Neural progenitor cell (in vitro differentiated cells): ENCODE data around the gene TSPAN11. TPM values are rescaled to one million over a fixed set of nuclear protein-coding genes. Genes with fewer than 3 reads are reported as not detected.
"Not testable (repeated sequence)": the region's sequence is repeated elsewhere in the genome, so short reads cannot be mapped to it uniquely, and the experiment has no call there.

ENCODE experiments used
- DNase-seq: peaks from one replicate; pipeline ENCODE4 v3.0.0-alpha.2; 2016; ENCODE audit warnings: low spot score
- H2AFZ ChIP-seq: fragments of 200-600 bp; sonication (generic); replicated peaks from 2 replicates; pipeline ENCODE4 v1.6.1; 2016; ENCODE audit warnings: antibody characterized with exemption
- H3F3A ChIP-seq: fragments of 200-600 bp; sonication (generic); 2 replicates; pipeline ENCODE4 v1.6.1; 2016; ENCODE audit warnings: antibody characterized with exemption, low read depth
- H3K27ac ChIP-seq: fragments of 200-600 bp; sonication (generic); 2 replicates; pipeline ENCODE4 v1.5.1; 2016; ENCODE audit warnings: mild to moderate bottlenecking
- H3K27me3 ChIP-seq: fragments of 200-600 bp; sonication (generic); 2 replicates; pipeline ENCODE4 v1.6.1; 2016; ENCODE audit warnings: mild to moderate bottlenecking, moderate library complexity
- H3K36me3 ChIP-seq: fragments of 200-600 bp; sonication (generic); 2 replicates; pipeline ENCODE4 v1.5.1; 2016
- H3K4me1 ChIP-seq: fragments of 200-600 bp; sonication (generic); 2 replicates; pipeline ENCODE4 v1.6.1; 2016; ENCODE audit warnings: mixed run types
- H3K4me2 ChIP-seq: fragments of 200-600 bp; sonication (generic); 2 replicates; pipeline ENCODE4 v1.6.1; 2016
- H3K4me3 ChIP-seq: fragments of 200-600 bp; sonication (generic); 2 replicates; pipeline ENCODE4 v1.5.1; 2016
- H3K79me2 ChIP-seq: fragments of 200-600 bp; sonication (generic); 2 replicates; pipeline ENCODE4 v1.6.1; 2016; ENCODE audit warnings: low read depth
- H3K9ac ChIP-seq: fragments of 200-600 bp; sonication (generic); 2 replicates; pipeline ENCODE4 v1.6.1; 2016
- H3K9me3 ChIP-seq: fragments of 200-600 bp; sonication (generic); 2 replicates; pipeline ENCODE4 v1.5.1; 2016; ENCODE audit warnings: low read depth
- H4K20me1 ChIP-seq: fragments of 200-600 bp; sonication (generic); 2 replicates; pipeline ENCODE4 v1.6.1; 2016; ENCODE audit warnings: low read depth
- H3K27ac Mint-ChIP-seq: 3 replicates; pipeline ENCODE4 v1.8.0; 2021; ENCODE audit warnings: mixed read lengths
- H3K27me3 Mint-ChIP-seq: 2 replicates; pipeline ENCODE4 v1.8.0; 2022; ENCODE audit warnings: low read depth, mild to moderate bottlenecking, inconsistent platforms, moderate library complexity, mixed read lengths; ENCODE audit not compliant: insufficient read depth
- H3K36me3 Mint-ChIP-seq: 3 replicates; pipeline ENCODE4 v1.8.0; 2021; ENCODE audit warnings: mixed read lengths
- H3K4me1 Mint-ChIP-seq: 3 replicates; pipeline ENCODE4 v1.8.0; 2021; ENCODE audit warnings: mixed read lengths
- H3K4me3 Mint-ChIP-seq: 3 replicates; pipeline ENCODE4 v1.8.0; 2021; ENCODE audit warnings: mild to moderate bottlenecking, moderate library complexity, mixed read lengths
- H3K9me3 Mint-ChIP-seq: 3 replicates; pipeline ENCODE4 v1.8.0; 2020; ENCODE audit warnings: mixed read lengths
- EZH2 ChIP-seq: fragments of 200-600 bp; sonication (generic); IDR thresholded peaks from 2 replicates; pipeline ENCODE4 v1.6.1; 2017; ENCODE audit warnings: antibody characterized with exemption, mild to moderate bottlenecking, moderate library complexity
- EZH2phosphoT487 ChIP-seq: fragments of 200-600 bp; sonication (generic); IDR thresholded peaks from 2 replicates; pipeline ENCODE4 v1.6.1; 2017; ENCODE audit warnings: antibody characterized with exemption
- total RNA-seq: library from RNA; depleted of rRNA; stranded (reverse); fragments of >200 nt; gene quantifications from 2 replicates; pipeline ENCODE4 v1.2.3, GENCODE V29; 2015; ENCODE audit warnings: low replicate concordance
- TF ChIP-seq, protein P1 (sequence below): fragments of 200-600 bp; sonication (generic); IDR thresholded peaks from 2 replicates; pipeline ENCODE4 v1.5.1; 2017; ENCODE audit warnings: antibody characterized with exemption, mild to moderate bottlenecking

TSPAN11 gene
- total RNA-seq, 1 donor from 2014 or later: 7.4 TPM

DNA sequence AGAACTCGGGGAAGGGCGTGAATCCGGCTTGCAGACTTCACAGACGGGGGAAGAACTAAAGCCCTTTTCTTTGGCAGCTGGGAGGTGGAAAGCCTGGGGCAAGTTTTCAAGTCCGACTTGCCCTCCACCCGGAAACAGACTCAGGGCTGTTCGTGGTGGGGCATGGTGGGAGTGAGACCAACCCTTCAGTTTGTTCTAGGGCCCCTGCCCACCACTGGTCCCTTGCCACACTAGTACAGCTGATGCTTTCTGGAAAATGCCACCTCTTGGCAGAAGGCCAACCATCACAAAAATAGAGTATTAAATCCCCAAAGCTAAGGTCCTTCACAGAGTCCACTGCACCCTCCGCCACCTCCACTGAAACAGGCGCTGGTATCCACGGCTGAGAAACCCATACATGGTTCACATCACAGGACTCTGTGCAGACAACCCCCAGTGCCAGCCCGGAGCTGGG lies 96.8 kb downstream of the TSPAN11 start:
- Histone ChIP-seq H3K36me3 (no peaks in the 10 kb centered on the region), H3K4me2 (no peak overlapping the region), H3K9me3 (no peaks in the 10 kb centered on the region), H3K27ac (no peak overlapping the region), H3F3A (no peaks in the 10 kb centered on the region), H2AFZ (no peak overlapping the region), H4K20me1 (no peaks in the 10 kb centered on the region), H3K27me3 (no peaks in the 10 kb centered on the region), H3K9ac (no peak overlapping the region), H3K4me3 (no peak overlapping the region), H3K79me2 (no peaks in the 10 kb centered on the region), H3K4me1 (no peaks in the 10 kb centered on the region)
- no peak overlapping the region for H3K27ac Mint-ChIP-seq
- H3K4me1 Mint-ChIP-seq: peaks cover 6% of the 10 kb centered on the region
- peaks cover 13% of the 10 kb centered on the region for H3K9me3 Mint-ChIP-seq
- peaks cover 3% of the 10 kb centered on the region for H3K36me3 Mint-ChIP-seq
- H3K27me3 Mint-ChIP-seq: peaks cover 5% of the 10 kb centered on the region
- no peak for TF ChIP-seq EZH2phosphoT487
- TF ChIP-seq EZH2: no peak
- TF ChIP-seq, protein P1, sequence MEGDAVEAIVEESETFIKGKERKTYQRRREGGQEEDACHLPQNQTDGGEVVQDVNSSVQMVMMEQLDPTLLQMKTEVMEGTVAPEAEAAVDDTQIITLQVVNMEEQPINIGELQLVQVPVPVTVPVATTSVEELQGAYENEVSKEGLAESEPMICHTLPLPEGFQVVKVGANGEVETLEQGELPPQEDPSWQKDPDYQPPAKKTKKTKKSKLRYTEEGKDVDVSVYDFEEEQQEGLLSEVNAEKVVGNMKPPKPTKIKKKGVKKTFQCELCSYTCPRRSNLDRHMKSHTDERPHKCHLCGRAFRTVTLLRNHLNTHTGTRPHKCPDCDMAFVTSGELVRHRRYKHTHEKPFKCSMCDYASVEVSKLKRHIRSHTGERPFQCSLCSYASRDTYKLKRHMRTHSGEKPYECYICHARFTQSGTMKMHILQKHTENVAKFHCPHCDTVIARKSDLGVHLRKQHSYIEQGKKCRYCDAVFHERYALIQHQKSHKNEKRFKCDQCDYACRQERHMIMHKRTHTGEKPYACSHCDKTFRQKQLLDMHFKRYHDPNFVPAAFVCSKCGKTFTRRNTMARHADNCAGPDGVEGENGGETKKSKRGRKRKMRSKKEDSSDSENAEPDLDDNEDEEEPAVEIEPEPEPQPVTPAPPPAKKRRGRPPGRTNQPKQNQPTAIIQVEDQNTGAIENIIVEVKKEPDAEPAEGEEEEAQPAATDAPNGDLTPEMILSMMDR: no peak
- no peak overlapping the region for H3K4me3 Mint-ChIP-seq
- no peak for DNase-seq

GRCh38 chr12:31026202-31026601 lies 99.7 kb downstream of the TSPAN11 start:
- TF ChIP-seq EZH2phosphoT487: no peak
- no peaks in the 10 kb centered on the region for H3K4me1 ChIP-seq
- Mint-ChIP-seq H3K4me1 (peaks cover 22% of the 10 kb centered on the region), H3K9me3 (peaks cover 6% of the 10 kb centered on the region), H3K4me3 (no peak overlapping the region), H3K27me3 (peaks cover 5% of the 10 kb centered on the region), H3K36me3 (peaks cover 2% of the 10 kb centered on the region), H3K27ac (no peak overlapping the region)
- H4K20me1 ChIP-seq: no peaks in the 10 kb centered on the region
- no peak overlapping the region for H3K27ac ChIP-seq
- no peaks in the 10 kb centered on the region for H3K79me2 ChIP-seq
- H3K27me3 ChIP-seq: no peaks in the 10 kb centered on the region
- no peaks in the 10 kb centered on the region for H3F3A ChIP-seq
- no peak for DNase-seq
- no peak overlapping the region for H2AFZ ChIP-seq
- no peak overlapping the region for H3K9ac ChIP-seq
- no peak overlapping the region for H3K4me2 ChIP-seq
- no peaks in the 10 kb centered on the region for H3K9me3 ChIP-seq
- H3K4me3 ChIP-seq: no peak overlapping the region
- no peaks in the 10 kb centered on the region for H3K36me3 ChIP-seq

DNA sequence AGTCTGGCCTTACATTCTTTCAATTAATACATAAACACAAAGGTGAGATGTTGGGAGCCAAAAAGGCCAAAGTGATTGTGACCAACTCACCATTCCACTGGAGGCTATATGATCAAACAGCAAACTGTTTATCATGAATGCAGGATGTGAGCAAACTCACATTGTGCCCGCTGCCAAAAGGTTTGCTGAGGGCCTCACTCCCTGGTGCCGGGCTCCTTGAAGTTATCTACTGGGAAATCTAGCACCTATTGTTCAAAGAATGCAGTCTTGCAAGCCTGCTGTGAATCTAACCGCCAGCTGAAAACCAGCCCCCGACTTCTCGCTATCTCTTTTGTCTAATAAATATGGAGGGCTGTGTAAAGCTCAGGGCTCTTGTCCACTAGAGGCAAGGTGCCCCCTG lies 100.5 kb downstream of the TSPAN11 start:
- H3K27me3 ChIP-seq, H3K27ac Mint-ChIP-seq, H3K36me3 Mint-ChIP-seq, H3K36me3 ChIP-seq, H3K4me3 Mint-ChIP-seq, H2AFZ ChIP-seq, H3K4me3 ChIP-seq, H3K4me1 ChIP-seq, H3K27me3 Mint-ChIP-seq, H3F3A ChIP-seq, H3K9me3 Mint-ChIP-seq, H3K27ac ChIP-seq, DNase-seq, H3K4me2 ChIP-seq, H3K9me3 ChIP-seq, H4K20me1 ChIP-seq, H3K9ac ChIP-seq, H3K79me2 ChIP-seq: not testable (repeated sequence)
- H3K4me1 Mint-ChIP-seq: peaks cover 22% of the 10 kb centered on the region

- H3K9me3 ChIP-seq: no peaks in the 10 kb centered on the region
- no peak overlapping the region for H3K27ac ChIP-seq
- no peak overlapping the region for H3K4me2 ChIP-seq
- DNase-seq: no peak
- Mint-ChIP-seq H3K27me3 (peaks cover 5% of the 10 kb centered on the region), H3K9me3 (peaks cover 6% of the 10 kb centered on the region), H3K4me3 (no peak overlapping the region), H3K36me3 (peaks cover 2% of the 10 kb centered on the region), H3K4me1 (peaks cover 19% of the 10 kb centered on the region), H3K27ac (no peak overlapping the region)
- no peak overlapping the region for H2AFZ ChIP-seq
- no peak for TF ChIP-seq EZH2phosphoT487
- no peak for TF ChIP-seq EZH2
- TF ChIP-seq, protein P1: no peak
- H3K4me3 ChIP-seq: no peak overlapping the region
- no peaks in the 10 kb centered on the region for H3K27me3 ChIP-seq
- H4K20me1 ChIP-seq: no peaks in the 10 kb centered on the region
- H3K79me2 ChIP-seq: no peaks in the 10 kb centered on the region
- H3F3A ChIP-seq: no peaks in the 10 kb centered on the region
- no peaks in the 10 kb centered on the region for H3K36me3 ChIP-seq
- H3K4me1 ChIP-seq: no peaks in the 10 kb centered on the region
- no peak overlapping the region for H3K9ac ChIP-seq
Observed at GRCh38 chr12:31029468-31029867, 102.9 kb downstream of the TSPAN11 start.
